GM23248 (cell line): Measurements from ENCODE around the gene SPATS1.

Source experiments
- EZH2 ChIP-seq: fragments of 200-600 bp; sonication (generic); IDR thresholded peaks from 2 replicates; pipeline ENCODE4 v1.6.1; 2018; ENCODE audit warnings: antibody characterized with exemption, mild to moderate bottlenecking; ENCODE audit not compliant: insufficient read depth, poor library complexity, severe bottlenecking
- EZH2phosphoT487 ChIP-seq: fragments of 200-600 bp; sonication (generic); IDR thresholded peaks from 2 replicates; pipeline ENCODE4 v1.6.1; 2018; ENCODE audit warnings: antibody characterized with exemption, moderate library complexity, mild to moderate bottlenecking, low read depth; ENCODE audit not compliant: insufficient read depth

GRCh38 chr6:44381739-44382138 lies 39.3 kb downstream of the SPATS1 start:
- no peak for TF ChIP-seq EZH2
- TF ChIP-seq EZH2phosphoT487: no peak
